ENCODE results near the gene FOXP1.

Gene FOXP1

DNA sequence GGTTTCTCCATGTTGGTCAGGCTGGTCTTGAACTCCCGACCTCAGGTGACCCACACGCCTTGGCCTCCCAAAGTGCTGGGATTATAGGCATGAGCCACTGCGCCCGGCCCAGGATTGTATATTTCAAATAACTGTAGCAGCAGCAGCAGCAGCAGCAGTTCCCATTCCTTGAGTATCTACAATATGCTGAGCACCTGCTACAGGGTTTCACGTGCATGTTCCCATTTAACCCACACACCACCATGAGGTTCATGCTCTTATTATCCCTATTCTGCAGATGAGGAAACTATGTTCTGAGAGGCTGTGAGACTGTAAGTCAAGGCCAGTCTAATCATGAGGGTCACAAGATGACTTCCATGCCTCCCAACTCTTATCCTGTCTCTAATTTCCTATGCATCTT, 30.9 kb upstream of the FOXP1 start:
- H3K27ac ChIP-seq (ENCODE audit: low read depth, low read length, poor library complexity, severe bottlenecking) = no peak overlapping the region
- H3K79me2 ChIP-seq (ENCODE audit: insufficient read depth, low read length) = no peaks in the 10 kb centered on the region
- H3K9me2 ChIP-seq (ENCODE audit: low read depth, low read length) = no peaks in the 10 kb centered on the region
- no peaks in the 10 kb centered on the region for H3K4me1 ChIP-seq (ENCODE audit: insufficient read depth, low read length, severe bottlenecking)
- H3K27me3 ChIP-seq (ENCODE audit: insufficient read depth, low read length) = peaks cover 7% of the 10 kb centered on the region; the same call in 1 of the 2 replicates
- TF ChIP-seq, protein P1, sequence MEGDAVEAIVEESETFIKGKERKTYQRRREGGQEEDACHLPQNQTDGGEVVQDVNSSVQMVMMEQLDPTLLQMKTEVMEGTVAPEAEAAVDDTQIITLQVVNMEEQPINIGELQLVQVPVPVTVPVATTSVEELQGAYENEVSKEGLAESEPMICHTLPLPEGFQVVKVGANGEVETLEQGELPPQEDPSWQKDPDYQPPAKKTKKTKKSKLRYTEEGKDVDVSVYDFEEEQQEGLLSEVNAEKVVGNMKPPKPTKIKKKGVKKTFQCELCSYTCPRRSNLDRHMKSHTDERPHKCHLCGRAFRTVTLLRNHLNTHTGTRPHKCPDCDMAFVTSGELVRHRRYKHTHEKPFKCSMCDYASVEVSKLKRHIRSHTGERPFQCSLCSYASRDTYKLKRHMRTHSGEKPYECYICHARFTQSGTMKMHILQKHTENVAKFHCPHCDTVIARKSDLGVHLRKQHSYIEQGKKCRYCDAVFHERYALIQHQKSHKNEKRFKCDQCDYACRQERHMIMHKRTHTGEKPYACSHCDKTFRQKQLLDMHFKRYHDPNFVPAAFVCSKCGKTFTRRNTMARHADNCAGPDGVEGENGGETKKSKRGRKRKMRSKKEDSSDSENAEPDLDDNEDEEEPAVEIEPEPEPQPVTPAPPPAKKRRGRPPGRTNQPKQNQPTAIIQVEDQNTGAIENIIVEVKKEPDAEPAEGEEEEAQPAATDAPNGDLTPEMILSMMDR (IDR thresholded peaks at IDR 0.05; ENCODE audit: low read length) = no peak
- TF ChIP-seq EZH2 (IDR thresholded peaks at IDR 0.05; ENCODE audit: borderline replicate concordance, low read length) = no peak
- no peaks in the 10 kb centered on the region for H3K36me3 ChIP-seq (ENCODE audit: insufficient read depth, low read length)
- 0 out of 2 replicates have a peak, but pooled peaks cover 3% of the 10 kb centered on the region for H3K9me3 ChIP-seq (ENCODE audit: low read length)
- H4K20me1 ChIP-seq (ENCODE audit: insufficient read depth, low read length) = no peaks in the 10 kb centered on the region
- no peak overlapping the region for H3K4me3 ChIP-seq (ENCODE audit: low read depth, low read length, poor library complexity, severe bottlenecking)
- no peak overlapping the region for H2AFZ ChIP-seq (ENCODE audit: low read length)
- H3F3A ChIP-seq (ENCODE audit: insufficient read depth, low read length) = no peaks in the 10 kb centered on the region
- H3K4me2 ChIP-seq (ENCODE audit: low read length) = no peak overlapping the region
- no peak overlapping the region for H3K9ac ChIP-seq (ENCODE audit: low read length)

- H3K27me3 ChIP-seq (ENCODE audit: insufficient read depth, low read length) = peaks cover 7% of the 10 kb centered on the region; the same call in 1 of the 2 replicates
Measured at GRCh38 chr3:71611099-71611498, 27.6 kb upstream of the FOXP1 start.

GRCh38 chr3:71607364-71607763, 23.8 kb upstream of the FOXP1 start:
- Histone ChIP-seq H3F3A (ENCODE audit: insufficient read depth, low read length) (no peaks in the 10 kb centered on the region), H2AFZ (ENCODE audit: low read length) (no peak overlapping the region), H3K4me3 (ENCODE audit: low read depth, low read length, poor library complexity, severe bottlenecking) (no peak overlapping the region), H4K20me1 (ENCODE audit: insufficient read depth, low read length) (no peaks in the 10 kb centered on the region), H3K4me2 (ENCODE audit: low read length) (no peak overlapping the region), H3K27ac (ENCODE audit: low read depth, low read length, poor library complexity, severe bottlenecking) (no peak overlapping the region), H3K27me3 (ENCODE audit: insufficient read depth, low read length) (peaks cover 7% of the 10 kb centered on the region; the same call in 1 of the 2 replicates), H3K79me2 (ENCODE audit: insufficient read depth, low read length) (no peaks in the 10 kb centered on the region), H3K4me1 (ENCODE audit: insufficient read depth, low read length, severe bottlenecking) (no peaks in the 10 kb centered on the region), H3K9ac (ENCODE audit: low read length) (no peak overlapping the region), H3K9me2 (ENCODE audit: low read depth, low read length) (no peaks in the 10 kb centered on the region), H3K9me3 (ENCODE audit: low read length) (0 out of 2 replicates have a peak, but pooled peaks cover 6% of the 10 kb centered on the region), H3K36me3 (ENCODE audit: insufficient read depth, low read length) (no peaks in the 10 kb centered on the region)
- TF ChIP-seq, protein P1 (IDR thresholded peaks at IDR 0.05; ENCODE audit: low read length) = no peak
- TF ChIP-seq EZH2 (IDR thresholded peaks at IDR 0.05; ENCODE audit: borderline replicate concordance, low read length) = no peak

More at GRCh38 chr3:71611099-71611498, 27.6 kb upstream of the FOXP1 start:
- Histone ChIP-seq H2AFZ (ENCODE audit: low read length) (no peak overlapping the region), H3K4me2 (ENCODE audit: low read length) (no peak overlapping the region), H3K9ac (ENCODE audit: low read length) (no peak overlapping the region), H3K4me1 (ENCODE audit: insufficient read depth, low read length, severe bottlenecking) (no peaks in the 10 kb centered on the region), H3K9me3 (ENCODE audit: low read length) (0 out of 2 replicates have a peak, but pooled peaks cover 6% of the 10 kb centered on the region), H3K9me2 (ENCODE audit: low read depth, low read length) (no peaks in the 10 kb centered on the region), H4K20me1 (ENCODE audit: insufficient read depth, low read length) (no peaks in the 10 kb centered on the region), H3K4me3 (ENCODE audit: low read depth, low read length, poor library complexity, severe bottlenecking) (no peak overlapping the region), H3K79me2 (ENCODE audit: insufficient read depth, low read length) (no peaks in the 10 kb centered on the region), H3F3A (ENCODE audit: insufficient read depth, low read length) (no peaks in the 10 kb centered on the region), H3K36me3 (ENCODE audit: insufficient read depth, low read length) (no peaks in the 10 kb centered on the region), H3K27ac (ENCODE audit: low read depth, low read length, poor library complexity, severe bottlenecking) (no peak overlapping the region)
- no peak for TF ChIP-seq EZH2 (IDR thresholded peaks at IDR 0.05; ENCODE audit: borderline replicate concordance, low read length)
- TF ChIP-seq, protein P1 (IDR thresholded peaks at IDR 0.05; ENCODE audit: low read length) = no peak
